Neuronal stem cell (in vitro differentiated cells): Measurements from ENCODE around the gene S100A13.

Experiments used
- DNase-seq: peaks from one replicate; pipeline ENCODE4 v3.0.0-alpha.2; 2013; ENCODE audit warnings: low spot score
- H2AFZ ChIP-seq: one replicate; pipeline ENCODE4 v1.6.1; 2013; ENCODE audit warnings: mild to moderate bottlenecking, low read length, inconsistent platforms
- H2AK5ac ChIP-seq: 2 replicates; pipeline ENCODE4 v1.6.1; 2013; ENCODE audit warnings: low read depth, mild to moderate bottlenecking, inconsistent platforms, low read length, moderate library complexity, mixed read lengths
- H2BK120ac ChIP-seq: 2 replicates; pipeline ENCODE4 v1.6.1; 2013; ENCODE audit warnings: low read depth, mild to moderate bottlenecking, inconsistent platforms, low read length, moderate library complexity, mixed read lengths
- H2BK12ac ChIP-seq: one replicate; pipeline ENCODE4 v1.6.1; 2013; ENCODE audit warnings: low read length, inconsistent platforms
- H2BK15ac ChIP-seq: 2 replicates; pipeline ENCODE4 v1.6.1; 2013; ENCODE audit warnings: mild to moderate bottlenecking, low read length, inconsistent platforms, mixed read lengths
- H2BK5ac ChIP-seq: one replicate; pipeline ENCODE4 v1.6.1; 2013; ENCODE audit warnings: inconsistent platforms, mild to moderate bottlenecking, low read length, moderate library complexity
- H3K14ac ChIP-seq: one replicate; pipeline ENCODE4 v1.6.1; 2013; ENCODE audit warnings: low read length, inconsistent platforms
- H3K18ac ChIP-seq: 2 replicates; pipeline ENCODE4 v1.6.1; 2013; ENCODE audit warnings: low read length, inconsistent platforms
- H3K23ac ChIP-seq: 2 replicates; pipeline ENCODE4 v1.6.1; 2013; ENCODE audit warnings: low read depth, mild to moderate bottlenecking, mixed read lengths, low read length, inconsistent platforms; ENCODE audit not compliant: poor library complexity
- H3K27ac ChIP-seq: replicated peaks from 3 replicates; pipeline ENCODE4 v1.5.1; 2013; ENCODE audit warnings: low read length, inconsistent platforms
- H3K27me3 ChIP-seq, 3 experiments: 2 replicates each; pipeline ENCODE4 v1.6.1; 2013; ENCODE audit warnings: low read length in 3 of 3, mild to moderate bottlenecking in 2 of 3, inconsistent platforms in 1 of 3, low read depth in 1 of 3, mixed read lengths in 1 of 3, moderate library complexity in 1 of 3; ENCODE audit not compliant: control insufficient read depth in 3 of 3, insufficient read depth in 3 of 3
- H3K36me3 ChIP-seq, 2 donors: replicated peaks in 1 of 2; 2 replicates each; pipeline ENCODE4 v1.6.1; 2013; ENCODE audit warnings: low read length in 2 of 2; ENCODE audit not compliant: control insufficient read depth in 2 of 2, insufficient read depth in 2 of 2
- H3K4ac ChIP-seq: 2 replicates; pipeline ENCODE4 v1.6.1; 2013; ENCODE audit warnings: inconsistent platforms, mild to moderate bottlenecking, low read length, moderate library complexity
- H3K4me1 ChIP-seq, 2 donors: 1 replicate in 1 of 2; 2 replicates in 1 of 2; pipeline ENCODE4 v1.6.1; 2013; ENCODE audit warnings: low read length in 2 of 2, low read depth in 1 of 2; ENCODE audit not compliant: control insufficient read depth in 2 of 2, insufficient read depth in 1 of 2
- H3K4me2 ChIP-seq: one replicate; pipeline ENCODE4 v1.6.1; 2013; ENCODE audit warnings: mild to moderate bottlenecking, low read length, inconsistent platforms; ENCODE audit not compliant: insufficient read depth, poor library complexity, severe bottlenecking
- H3K4me3 ChIP-seq, 2 donors: 2 replicates each; pipeline ENCODE4 v1.5.1; 2013; ENCODE audit warnings: low read length in 2 of 2, mild to moderate bottlenecking in 2 of 2, inconsistent platforms in 1 of 2, moderate library complexity in 1 of 2
- H3K79me1 ChIP-seq: one replicate; pipeline ENCODE4 v1.6.1; 2013; ENCODE audit warnings: low read depth, mild to moderate bottlenecking, inconsistent platforms, low read length, moderate library complexity
- H3K9ac ChIP-seq: one replicate; pipeline ENCODE4 v1.6.1; 2013; ENCODE audit warnings: mild to moderate bottlenecking, low read depth, low read length, inconsistent platforms; ENCODE audit not compliant: poor library complexity
- H3K9me3 ChIP-seq, 2 donors: replicated peaks in 1 of 2; 2 replicates each; pipeline versions ENCODE3 to v1.6.1; 2013; ENCODE audit warnings: low read length in 2 of 2, mild to moderate bottlenecking in 2 of 2, inconsistent platforms in 1 of 2, low read depth in 1 of 2, mixed read lengths in 1 of 2, moderate library complexity in 1 of 2; ENCODE audit not compliant: control insufficient read depth in 2 of 2, insufficient read depth in 1 of 2
- H4K8ac ChIP-seq: one replicate; pipeline ENCODE4 v1.6.1; 2013; ENCODE audit warnings: low read depth, mild to moderate bottlenecking, inconsistent platforms, low read length, moderate library complexity
- H4K91ac ChIP-seq: one replicate; pipeline ENCODE4 v1.6.1; 2013; ENCODE audit warnings: low read length, low read depth, mild to moderate bottlenecking, inconsistent platforms; ENCODE audit not compliant: poor library complexity
- WGBS, 2 donors: extraction: QIAGEN DNeasy Blood & Tissue Kit; methylation state at CpG; one replicate each; pipeline ENCODE4 v1.1.7; 2013; ENCODE audit warnings: missing lambda C conversion rate in 2 of 2, mixed read lengths in 1 of 2; ENCODE audit not compliant: insufficient read length in 2 of 2, insufficient replicate concordance in 1 of 2; ENCODE audit errors: extremely low coverage in 2 of 2; 5-methylcytosine and 5-hydroxymethylcytosine counted together

Gene S100A13

GRCh38 chr1:153639280-153639679, 12.0 kb upstream of the S100A13 start:
- Histone ChIP-seq H3K27ac (no peak overlapping the region), H3K14ac (no peak overlapping the region), H3K9me3 (peaks cover 0 to 7% of the 10 kb centered on the region in 2 donors), H3K27me3 (no peaks in the 10 kb centered on the region), H3K79me1 (peaks cover 5% of the 10 kb centered on the region), H4K8ac (no peak overlapping the region), H2BK5ac (no peak overlapping the region), H2BK15ac (no peak overlapping the region), H2AK5ac (no peak overlapping the region), H2AFZ (no peak overlapping the region), H2BK12ac (no peak overlapping the region), H3K4me1 (peaks cover 1 to 3% of the 10 kb centered on the region in 2 donors), H4K91ac (no peak overlapping the region), H3K9ac (no peak overlapping the region), H2BK120ac (no peak overlapping the region), H3K4ac (no peak overlapping the region), H3K4me2 (no peak overlapping the region), H3K18ac (no peak overlapping the region), H3K36me3 (peaks cover 38 to 94% of the 10 kb centered on the region in 2 donors), H3K23ac (no peak overlapping the region), H3K4me3 (no peak overlapping the region)
- no peak for DNase-seq
- no CpG with 5 or more reads among the region's 3 CpGs for WGBS, 2 donors

- Histone ChIP-seq H3K4me1 (peaks cover 1 to 6% of the 10 kb centered on the region in 2 donors), H3K9ac (no peak overlapping the region), H2AFZ (no peak overlapping the region), H3K27me3 (no peaks in the 10 kb centered on the region), H3K9me3 (peaks cover 0 to 10% of the 10 kb centered on the region in 2 donors), H3K27ac (no peak overlapping the region), H2BK120ac (no peak overlapping the region), H3K23ac (no peak overlapping the region), H3K79me1 (peaks cover 5% of the 10 kb centered on the region), H3K36me3 (peaks cover 36 to 84% of the 10 kb centered on the region in 2 donors), H2BK5ac (no peak overlapping the region), H2BK15ac (no peak overlapping the region), H3K14ac (no peak overlapping the region), H3K4ac (no peak overlapping the region), H4K8ac (no peak overlapping the region), H3K18ac (no peak overlapping the region), H2AK5ac (no peak overlapping the region), H3K4me3 (no peak overlapping the region), H3K4me2 (no peak overlapping the region), H4K91ac (no peak overlapping the region), H2BK12ac (no peak overlapping the region)
- no peak for DNase-seq
- no CpG with 5 or more reads among the region's 6 CpGs for WGBS, 2 donors
Observed at GRCh38 chr1:153638261-153638660, 11.0 kb upstream of the S100A13 start.

GRCh38 chr1:153636312-153636711, 9.0 kb upstream of the S100A13 start:
- H2AK5ac ChIP-seq = no peak overlapping the region
- no peak overlapping the region for H2BK120ac ChIP-seq
- H3K9ac ChIP-seq = no peak overlapping the region
- H3K27ac ChIP-seq = no peak overlapping the region
- no peak overlapping the region for H3K4ac ChIP-seq
- no peak overlapping the region for H2AFZ ChIP-seq
- H2BK15ac ChIP-seq = no peak overlapping the region
- H3K4me1 ChIP-seq = peaks cover 1 to 6% of the 10 kb centered on the region in 2 donors
- no peak overlapping the region for H4K8ac ChIP-seq
- no peak overlapping the region for H4K91ac ChIP-seq
- H2BK5ac ChIP-seq = no peak overlapping the region
- peaks cover 24 to 64% of the 10 kb centered on the region in 2 donors for H3K36me3 ChIP-seq
- DNase-seq = no peak
- H3K14ac ChIP-seq = no peak overlapping the region
- H2BK12ac ChIP-seq = no peak overlapping the region
- no peaks in the 10 kb centered on the region for H3K27me3 ChIP-seq
- peaks cover 3% of the 10 kb centered on the region for H3K79me1 ChIP-seq
- no peak overlapping the region for H3K4me3 ChIP-seq
- H3K18ac ChIP-seq = no peak overlapping the region
- H3K23ac ChIP-seq = no peak overlapping the region
- no peak overlapping the region for H3K4me2 ChIP-seq
- WGBS, 2 donors = no CpG with 5 or more reads among the region's 9 CpGs
- H3K9me3 ChIP-seq = peaks cover 0 to 13% of the 10 kb centered on the region in 2 donors

- no peak overlapping the region for H2AK5ac ChIP-seq
- no peak overlapping the region for H2BK15ac ChIP-seq
- no peak overlapping the region for H3K14ac ChIP-seq
- H2BK120ac ChIP-seq = no peak overlapping the region
- H3K23ac ChIP-seq = no peak overlapping the region
- no CpG with 5 or more reads among the region's 7 CpGs for WGBS, 2 donors
- H2AFZ ChIP-seq = no peak overlapping the region
- peaks cover 3% of the 10 kb centered on the region for H3K79me1 ChIP-seq
- H2BK5ac ChIP-seq = no peak overlapping the region
- no peak overlapping the region for H4K8ac ChIP-seq
- no peak for DNase-seq
- peaks cover 23 to 60% of the 10 kb centered on the region in 2 donors for H3K36me3 ChIP-seq
- no peak overlapping the region for H3K4ac ChIP-seq
- no peaks in the 10 kb centered on the region for H3K27me3 ChIP-seq
- H3K4me3 ChIP-seq = peak overlapping the region in 1 of 2 donors; percentile 6
- peaks cover 1 to 6% of the 10 kb centered on the region in 2 donors for H3K4me1 ChIP-seq
- H3K9me3 ChIP-seq = peaks cover 0 to 13% of the 10 kb centered on the region in 2 donors
- H3K27ac ChIP-seq = no peak overlapping the region
- no peak overlapping the region for H2BK12ac ChIP-seq
- no peak overlapping the region for H3K9ac ChIP-seq
- H3K4me2 ChIP-seq = no peak overlapping the region
- no peak overlapping the region for H3K18ac ChIP-seq
- no peak overlapping the region for H4K91ac ChIP-seq
Observed at GRCh38 chr1:153635872-153636271, 8.6 kb upstream of the S100A13 start.
